IPS-NIHi7 (cell line): ENCODE results near the gene DNAJB8.

Experiments used
- DNase-seq: peaks from one replicate; pipeline ENCODE4 v3.0.0; 2012; ENCODE audit warnings: mixed read lengths; ENCODE audit errors: extremely low spot score

The DNAJB8 gene

GRCh38 chr3:128464702-128465101 is 2.0 kb downstream of the DNAJB8 start:
- no peak for DNase-seq

- no peak for DNase-seq
Measured at GRCh38 chr3:128464188-128464587, 2.5 kb downstream of the DNAJB8 start.

- no peak for DNase-seq
Measured at GRCh38 chr3:128463771-128464170, 2.9 kb downstream of the DNAJB8 start.

GRCh38 chr3:128463354-128463753 is 3.3 kb downstream of the DNAJB8 start:
- no peak for DNase-seq

GRCh38 chr3:128462931-128463330 is 3.8 kb downstream of the DNAJB8 start:
- no peak for DNase-seq

GRCh38 chr3:128462341-128462910 is 4.3 kb downstream of the DNAJB8 start:
- no peak for DNase-seq

- no peak for DNase-seq
Measured at GRCh38 chr3:128461731-128462130, 5.0 kb downstream of the DNAJB8 start.

GRCh38 chr3:128459461-128459820 is 7.2 kb downstream of the DNAJB8 start:
- DNase-seq: no peak

- no peak for DNase-seq
Measured at GRCh38 chr3:128458746-128459460, 7.8 kb downstream of the DNAJB8 start.

- DNase-seq: no peak
Measured at GRCh38 chr3:128457937-128458336, 8.8 kb downstream of the DNAJB8 start.

- peak; percentile 57 for DNase-seq
Measured at GRCh38 chr3:128456776-128457715, 9.6 kb downstream of the DNAJB8 start.

GRCh38 chr3:128455786-128456748 is 10.6 kb downstream of the DNAJB8 start:
- DNase-seq: no peak

- no peak for DNase-seq
Measured at GRCh38 chr3:128455116-128455515, 11.6 kb downstream of the DNAJB8 start.

GRCh38 chr3:128454310-128454618 is 12.4 kb downstream of the DNAJB8 start:
- no peak for DNase-seq

- DNase-seq: no peak
Measured at GRCh38 chr3:128453501-128454309, 13.0 kb downstream of the DNAJB8 start.

- DNase-seq: no peak
Measured at GRCh38 chr3:128452678-128453275, 13.9 kb downstream of the DNAJB8 start.

GRCh38 chr3:128452120-128452519 is 14.6 kb downstream of the DNAJB8 start:
- DNase-seq: no peak

- DNase-seq: no peak
Measured at GRCh38 chr3:128449111-128449638, 17.5 kb downstream of the DNAJB8 start.

- no peak for DNase-seq
Measured at GRCh38 chr3:128448491-128448890, 18.2 kb downstream of the DNAJB8 start.

- no peak for DNase-seq
Measured at GRCh38 chr3:128447561-128448013, 19.1 kb downstream of the DNAJB8 start.
